T-helper 2 cell treated with Interferon-gamma antibody and Interleukin-4, amounts not matched to agents 100 ng/mL and 5 ng/mL, for 36 hours (primary cell): ENCODE data around the gene MACROD2. TPM values are rescaled to one million over a fixed set of nuclear protein-coding genes. Genes with fewer than 3 reads are reported as not detected.

Experiments used
- intact Hi-C: fragments of 100-400 bp; cut with micrococcal nuclease; formaldehyde crosslinking; loops from one replicate; pipeline ENCODE4 v1.15.1; 2023
- total RNA-seq: library from RNA; stranded (reverse); gene quantifications from 2 replicates; pipeline ENCODE4 v1.2.3, GENCODE V29; 2022

The MACROD2 gene
- total RNA-seq, 1 donor from 2014 or later, result not detected

GRCh38 chr20:14740380-14740779 is 745.1 kb downstream of the MACROD2 start:
- intact Hi-C loops, result no loop called here

GRCh38 chr20:14741616-14742015 is 746.3 kb downstream of the MACROD2 start:
- intact Hi-C loops, result no loop called here

GRCh38 chr20:14744723-14745122 is 749.4 kb downstream of the MACROD2 start:
- intact Hi-C loops, result no loop called here

GRCh38 chr20:14745830-14746229 is 750.5 kb downstream of the MACROD2 start:
- intact Hi-C loops, result no loop called here

GRCh38 chr20:14751191-14751590 is 755.9 kb downstream of the MACROD2 start:
- intact Hi-C loops, result no loop called here

GRCh38 chr20:14757728-14758127 is 762.4 kb downstream of the MACROD2 start:
- intact Hi-C loops, result no loop called here

GRCh38 chr20:14758356-14758755 is 763.0 kb downstream of the MACROD2 start:
- intact Hi-C loops, result no loop called here

- intact Hi-C loops, result no loop called here
Observed at GRCh38 chr20:14759979-14760378, 764.7 kb downstream of the MACROD2 start.

- intact Hi-C loops, result no loop called here
Observed at GRCh38 chr20:14761903-14762302, 766.6 kb downstream of the MACROD2 start.

- intact Hi-C loops, result no loop called here
Observed at GRCh38 chr20:14764511-14765369, 769.4 kb downstream of the MACROD2 start.

- intact Hi-C loops, result no loop called here
Observed at GRCh38 chr20:14765370-14765701, 770.0 kb downstream of the MACROD2 start.

- intact Hi-C loops, result no loop called here
Observed at GRCh38 chr20:14773486-14773885, 778.2 kb downstream of the MACROD2 start.

GRCh38 chr20:14775778-14776177 is 780.5 kb downstream of the MACROD2 start:
- intact Hi-C loops, result no loop called here

GRCh38 chr20:14777591-14777990 is 782.3 kb downstream of the MACROD2 start:
- intact Hi-C loops, result no loop called here

GRCh38 chr20:14778096-14778495 is 782.8 kb downstream of the MACROD2 start:
- intact Hi-C loops, result no loop called here

GRCh38 chr20:14778875-14779274 is 783.6 kb downstream of the MACROD2 start:
- intact Hi-C loops, result no loop called here

GRCh38 chr20:14780508-14780907 is 785.2 kb downstream of the MACROD2 start:
- intact Hi-C loops, result no loop called here

- intact Hi-C loops, result no loop called here
Observed at GRCh38 chr20:14782731-14783130, 787.4 kb downstream of the MACROD2 start.

- intact Hi-C loops, result no loop called here
Observed at GRCh38 chr20:14783766-14784165, 788.5 kb downstream of the MACROD2 start.

- intact Hi-C loops, result no loop called here
Observed at GRCh38 chr20:14785065-14785743, 789.9 kb downstream of the MACROD2 start.

GRCh38 chr20:14790190-14790589 is 794.9 kb downstream of the MACROD2 start:
- intact Hi-C loops, result no loop called here

- intact Hi-C loops, result no loop called here
Observed at GRCh38 chr20:14790771-14791620, 795.7 kb downstream of the MACROD2 start.
